Measurements from ENCODE around the gene PIEZO2.

DNA sequence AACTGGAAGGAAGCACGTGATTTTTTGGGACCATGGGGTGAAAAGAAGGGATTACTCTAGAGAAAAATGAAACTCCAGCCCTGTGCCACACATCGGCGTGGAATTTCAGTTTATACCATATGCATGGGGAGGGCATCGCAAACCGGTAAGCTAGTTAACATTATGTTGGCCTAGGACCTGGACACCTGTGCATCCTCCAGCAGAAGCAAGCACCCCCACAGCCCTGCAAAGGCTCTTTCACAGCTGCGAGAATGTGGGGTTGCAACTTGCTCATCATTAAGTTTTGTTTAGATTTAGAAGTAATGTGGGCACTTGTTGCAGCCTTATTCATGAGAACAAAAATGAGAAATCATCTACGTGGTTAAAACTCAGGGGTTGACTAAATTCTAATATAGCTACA lies 299.2 kb downstream of the PIEZO2 start:
- TF ChIP-seq, protein P1, sequence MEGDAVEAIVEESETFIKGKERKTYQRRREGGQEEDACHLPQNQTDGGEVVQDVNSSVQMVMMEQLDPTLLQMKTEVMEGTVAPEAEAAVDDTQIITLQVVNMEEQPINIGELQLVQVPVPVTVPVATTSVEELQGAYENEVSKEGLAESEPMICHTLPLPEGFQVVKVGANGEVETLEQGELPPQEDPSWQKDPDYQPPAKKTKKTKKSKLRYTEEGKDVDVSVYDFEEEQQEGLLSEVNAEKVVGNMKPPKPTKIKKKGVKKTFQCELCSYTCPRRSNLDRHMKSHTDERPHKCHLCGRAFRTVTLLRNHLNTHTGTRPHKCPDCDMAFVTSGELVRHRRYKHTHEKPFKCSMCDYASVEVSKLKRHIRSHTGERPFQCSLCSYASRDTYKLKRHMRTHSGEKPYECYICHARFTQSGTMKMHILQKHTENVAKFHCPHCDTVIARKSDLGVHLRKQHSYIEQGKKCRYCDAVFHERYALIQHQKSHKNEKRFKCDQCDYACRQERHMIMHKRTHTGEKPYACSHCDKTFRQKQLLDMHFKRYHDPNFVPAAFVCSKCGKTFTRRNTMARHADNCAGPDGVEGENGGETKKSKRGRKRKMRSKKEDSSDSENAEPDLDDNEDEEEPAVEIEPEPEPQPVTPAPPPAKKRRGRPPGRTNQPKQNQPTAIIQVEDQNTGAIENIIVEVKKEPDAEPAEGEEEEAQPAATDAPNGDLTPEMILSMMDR (IDR thresholded peaks at IDR 0.05 in 8 of 11, conservative IDR thresholded peaks at IDR 0.05 in 3 of 11), result no peak
- TF ChIP-seq POLR2A (IDR thresholded peaks at IDR 0.05) (no peak), POLR2AphosphoS5 (IDR thresholded peaks at IDR 0.05) (no peak)

Measured in spleen (tissue), 7 donors.